Endometrial microvascular endothelial cells (primary cell): Measurements from ENCODE around the gene EZR. TPM values are rescaled to one million over a fixed set of nuclear protein-coding genes. Genes with fewer than 3 reads are reported as not detected.

ENCODE experiments used
- in situ Hi-C: cut with HindIII; loops from 2 replicates; pipeline ENCODE4 v1.10.0; 2017; ENCODE audit warnings: low sequenced_read_pairs, low pct_unique_long_range_greater_than_20kb; ENCODE audit errors: inconsistent ontology term
- total RNA-seq: library from RNA; depleted of rRNA; stranded (reverse); fragments of >200 nt; gene quantifications from one replicate; pipeline ENCODE4 v1.2.3, GENCODE V29; 2015; ENCODE audit errors: inconsistent ontology term

Gene EZR
- total RNA-seq, 1 donor from 2014 or later = 101 TPM

GRCh38 chr6:158718461-158719046, 100.6 kb downstream of the EZR start:
- in situ Hi-C loops = loop anchor here (25.0 kb wide), 1 partner anchor 244 kb away; no protein-coding TSS in a partner anchor

DNA sequence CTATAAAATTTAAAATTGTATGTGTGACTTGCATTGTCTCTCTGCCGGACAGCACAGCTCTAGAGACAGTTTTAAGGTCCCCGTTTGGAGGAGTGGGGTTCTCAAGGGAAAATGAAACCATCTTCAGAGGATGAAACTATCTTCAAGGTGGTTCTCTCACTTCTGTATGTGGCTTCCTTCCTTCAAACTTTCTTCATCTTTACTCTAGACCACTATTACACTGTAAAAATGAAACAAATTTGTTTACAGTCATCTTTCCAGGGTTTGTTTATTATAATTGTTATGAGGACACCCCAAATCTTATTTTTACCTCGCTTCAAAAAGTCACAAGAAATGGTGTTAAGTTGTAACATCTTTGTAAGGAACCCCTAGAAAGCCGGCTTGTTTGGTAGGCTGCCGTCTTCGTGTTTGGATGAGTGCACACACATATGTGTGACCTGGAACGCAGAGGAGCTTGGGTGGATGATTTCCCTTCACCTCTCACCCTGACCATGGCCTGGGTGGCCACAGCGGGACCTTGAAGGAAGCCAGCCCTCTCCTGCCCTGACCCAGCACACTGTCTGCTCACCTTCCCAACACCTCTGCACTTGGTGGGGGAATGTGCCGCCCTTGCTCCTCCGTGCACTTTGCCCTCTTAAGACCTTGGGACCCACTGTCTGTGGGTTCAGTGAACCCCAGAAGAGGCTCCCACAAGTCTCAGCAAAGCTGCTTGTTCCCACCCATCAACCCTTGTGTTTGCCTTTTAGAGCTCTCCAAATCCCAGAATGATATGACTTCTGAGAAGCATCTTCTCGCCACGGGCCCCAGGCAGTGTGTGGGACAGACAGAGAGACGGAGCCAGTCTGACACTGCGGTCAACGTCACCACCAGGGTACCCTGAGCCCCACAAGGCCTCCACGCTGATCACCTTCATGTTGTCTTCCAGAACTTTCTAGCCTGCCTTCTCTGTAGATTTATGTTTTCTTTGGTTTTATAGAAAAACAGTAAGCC, 101.5 kb downstream of the EZR start:
- in situ Hi-C loops = loop anchor here (25.0 kb wide), 1 partner anchor 245 kb away; no protein-coding TSS in a partner anchor

Other genes with a start within 250 kb of the EZR start
- gene DYNLT1, start 174.6 kb downstream of the EZR start, total RNA-seq = 169 TPM
- gene SYTL3, start 169.3 kb downstream of the EZR start, total RNA-seq = 7.3 TPM
- gene RSPH3, start 180.8 kb upstream of the EZR start, total RNA-seq = 1.7 TPM
- gene TAGAP, start 225.6 kb upstream of the EZR start, total RNA-seq = not detected